Astrocyte of the cerebellum (primary cell): ENCODE results near the gene SH2D2A.

Experiments used
- DNase-seq: peaks from one replicate; pipeline ENCODE4 v3.0.0-alpha.2; 2011; ENCODE audit warnings: low read depth
- H3K4me3 ChIP-seq: 2 replicates; pipeline ENCODE4 v1.5.1; 2011; ENCODE audit warnings: mild to moderate bottlenecking, low read depth, low read length, moderate library complexity
- CTCF ChIP-seq: IDR thresholded peaks from 2 replicates; pipeline ENCODE4 v1.5.1; 2012; ENCODE audit warnings: low read length, low read depth, moderate library complexity, mild to moderate bottlenecking; ENCODE audit errors: missing control alignments
- in situ Hi-C: cut with HindIII; loops from 2 replicates; pipeline ENCODE4 v1.10.0; 2017; ENCODE audit warnings: low sequenced_read_pairs

Gene SH2D2A

GRCh38 chr1:156844638-156845037 lies 28.0 kb upstream of the SH2D2A start:
- no peak for TF ChIP-seq CTCF
- no peak for DNase-seq
- in situ Hi-C loops = no loop called here
- H3K4me3 ChIP-seq = no peak overlapping the region

- no peak for TF ChIP-seq CTCF
- in situ Hi-C loops = no loop called here
These were observed 27.5 kb upstream of the SH2D2A start for GRCh38 chr1:156844102-156844501.

GRCh38 chr1:156842618-156843300 lies 26.1 kb upstream of the SH2D2A start:
- no peak for DNase-seq
- H3K4me3 ChIP-seq = no peak overlapping the region
- no peak for TF ChIP-seq CTCF
- in situ Hi-C loops = no loop called here

More at GRCh38 chr1:156844102-156844501, 27.5 kb upstream of the SH2D2A start:
- no peak for DNase-seq
- H3K4me3 ChIP-seq = no peak overlapping the region

GRCh38 chr1:156841295-156841855 lies 24.7 kb upstream of the SH2D2A start:
- H3K4me3 ChIP-seq = no peak overlapping the region
- no peak for TF ChIP-seq CTCF
- in situ Hi-C loops = no loop called here
- no peak for DNase-seq

- DNase-seq = no peak
- no peak overlapping the region for H3K4me3 ChIP-seq
- no peak for TF ChIP-seq CTCF
- in situ Hi-C loops = no loop called here
These were observed 24.2 kb upstream of the SH2D2A start for GRCh38 chr1:156840898-156841279.

GRCh38 chr1:156840186-156840897 lies 23.7 kb upstream of the SH2D2A start:
- no peak for DNase-seq
- no peak overlapping the region for H3K4me3 ChIP-seq
- no peak for TF ChIP-seq CTCF
- in situ Hi-C loops = no loop called here
